ENCODE results near the gene STXBP6. TPM values are rescaled to one million over a fixed set of nuclear protein-coding genes. Genes with fewer than 3 reads are reported as not detected.

Gene STXBP6
- total RNA-seq, 1 donor from 2014 or later = 0.63 TPM

DNA sequence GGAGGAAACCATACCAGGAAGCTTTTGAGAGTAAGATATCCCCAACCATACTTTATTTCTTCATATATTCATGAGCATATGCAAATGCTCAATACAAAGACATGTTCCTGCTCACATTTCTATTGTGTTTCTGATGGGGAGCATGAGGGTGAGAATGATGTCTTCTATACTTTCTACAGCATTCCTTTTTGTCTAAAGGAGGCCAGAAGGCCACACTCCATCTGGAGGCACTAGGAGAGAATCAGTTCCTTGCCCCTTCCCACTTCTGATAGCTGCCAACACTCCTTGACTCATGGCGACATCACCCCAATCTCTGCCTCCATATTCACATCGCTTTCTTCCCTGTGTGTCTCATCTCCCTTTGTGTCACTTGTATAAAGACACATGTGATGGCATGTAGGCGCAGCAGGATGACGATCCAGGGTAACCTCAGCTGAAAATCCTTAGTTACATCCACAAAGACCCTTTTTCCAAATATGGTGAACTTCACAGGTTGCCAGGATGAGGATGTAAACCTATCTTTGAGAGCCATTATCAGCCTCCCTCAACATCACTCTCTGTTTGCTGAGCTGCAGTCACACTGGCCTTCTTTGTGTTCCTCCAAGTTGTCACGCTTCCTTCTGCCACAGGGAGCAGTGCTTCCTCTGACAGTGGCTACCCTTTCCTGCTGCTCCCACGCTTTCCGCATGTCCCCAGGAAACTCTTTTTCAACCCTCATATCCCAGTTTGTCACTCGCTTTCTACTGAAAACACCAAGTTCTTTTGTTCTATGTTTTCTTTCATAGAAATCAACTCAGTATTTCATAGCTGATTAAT lies 96.9 kb downstream of the STXBP6 start:
- no peak for DNase-seq (ENCODE audit: low read depth)
- no peak overlapping the region for H3K4me3 ChIP-seq (ENCODE audit: low read depth, low read length)
- TF ChIP-seq, protein P1, sequence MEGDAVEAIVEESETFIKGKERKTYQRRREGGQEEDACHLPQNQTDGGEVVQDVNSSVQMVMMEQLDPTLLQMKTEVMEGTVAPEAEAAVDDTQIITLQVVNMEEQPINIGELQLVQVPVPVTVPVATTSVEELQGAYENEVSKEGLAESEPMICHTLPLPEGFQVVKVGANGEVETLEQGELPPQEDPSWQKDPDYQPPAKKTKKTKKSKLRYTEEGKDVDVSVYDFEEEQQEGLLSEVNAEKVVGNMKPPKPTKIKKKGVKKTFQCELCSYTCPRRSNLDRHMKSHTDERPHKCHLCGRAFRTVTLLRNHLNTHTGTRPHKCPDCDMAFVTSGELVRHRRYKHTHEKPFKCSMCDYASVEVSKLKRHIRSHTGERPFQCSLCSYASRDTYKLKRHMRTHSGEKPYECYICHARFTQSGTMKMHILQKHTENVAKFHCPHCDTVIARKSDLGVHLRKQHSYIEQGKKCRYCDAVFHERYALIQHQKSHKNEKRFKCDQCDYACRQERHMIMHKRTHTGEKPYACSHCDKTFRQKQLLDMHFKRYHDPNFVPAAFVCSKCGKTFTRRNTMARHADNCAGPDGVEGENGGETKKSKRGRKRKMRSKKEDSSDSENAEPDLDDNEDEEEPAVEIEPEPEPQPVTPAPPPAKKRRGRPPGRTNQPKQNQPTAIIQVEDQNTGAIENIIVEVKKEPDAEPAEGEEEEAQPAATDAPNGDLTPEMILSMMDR (conservative IDR thresholded peaks at IDR 0.05; ENCODE audit: low read depth, low read length) = peak; percentile 24

DNA sequence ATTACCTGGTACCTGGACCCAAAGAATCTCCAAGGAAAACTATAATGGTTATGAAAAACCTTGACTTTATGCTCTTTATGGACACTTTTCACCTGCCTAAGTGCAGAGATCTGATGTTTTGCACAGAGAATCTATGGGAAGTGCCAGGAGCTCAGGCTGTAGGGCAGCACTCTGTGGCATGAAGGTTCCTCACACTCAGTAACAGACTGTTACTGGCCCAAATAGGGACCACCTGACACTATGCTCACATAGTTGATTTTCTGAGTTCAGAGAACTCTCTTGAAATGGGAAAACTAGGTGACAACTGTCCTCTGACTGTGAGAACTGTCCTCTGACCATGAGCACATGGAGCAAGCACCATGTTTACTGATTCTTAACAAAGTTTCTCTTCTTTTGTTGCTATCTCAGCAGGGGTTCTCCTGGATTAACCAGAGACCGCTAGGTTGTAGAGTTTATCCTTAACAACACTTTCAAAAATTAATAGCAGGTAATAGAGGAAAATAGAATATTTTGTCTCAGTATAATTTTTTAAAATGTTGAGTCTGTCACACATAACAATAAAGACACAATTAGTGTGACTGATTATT lies 101.6 kb downstream of the STXBP6 start:
- TF ChIP-seq, protein P1 (conservative IDR thresholded peaks at IDR 0.05; ENCODE audit: low read depth, low read length) = no peak
- DNase-seq (ENCODE audit: low read depth) = no peak
- no peak overlapping the region for H3K4me3 ChIP-seq (ENCODE audit: low read depth, low read length)

DNA sequence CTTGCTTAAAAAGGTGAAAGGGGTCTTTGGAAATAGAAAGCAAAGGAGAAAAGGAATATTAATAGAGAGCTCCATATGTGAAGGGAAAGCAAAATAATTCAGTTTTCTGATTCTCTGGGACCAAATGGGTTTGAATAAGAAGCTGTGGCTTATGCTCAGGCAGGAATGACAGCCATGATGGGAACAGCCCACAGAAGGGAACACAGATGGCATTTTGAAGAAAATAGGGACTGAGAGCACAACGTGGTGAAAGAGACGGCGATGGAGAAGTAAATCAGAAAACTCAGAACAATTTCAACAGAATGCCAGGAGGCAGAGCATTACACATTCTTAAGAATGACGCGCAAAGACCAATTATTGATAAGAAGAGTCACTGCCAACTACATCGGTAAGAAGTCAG lies 102.8 kb downstream of the STXBP6 start:
- TF ChIP-seq, protein P1 (conservative IDR thresholded peaks at IDR 0.05; ENCODE audit: low read depth, low read length) = no peak
- no peak for DNase-seq (ENCODE audit: low read depth)

DNA sequence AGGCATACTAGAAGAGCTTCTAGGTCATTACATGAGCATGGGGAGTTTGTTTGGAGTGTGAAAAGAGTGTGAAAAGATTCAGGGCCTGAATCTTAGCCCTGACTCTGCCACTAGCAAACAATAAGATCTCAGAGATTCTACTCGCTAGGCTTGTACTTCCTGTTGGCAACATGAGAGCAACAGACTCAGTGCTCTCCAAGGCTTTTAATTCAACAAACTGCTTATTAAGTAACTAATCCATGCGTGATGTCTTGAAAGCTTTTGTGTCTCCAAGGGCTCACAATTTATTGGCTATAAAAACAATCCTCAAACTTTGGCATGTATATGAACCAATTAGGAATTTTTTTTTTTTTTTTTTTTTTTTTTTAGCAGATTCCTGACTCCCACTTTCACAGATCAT lies 105.1 kb downstream of the STXBP6 start:
- H3K4me3 ChIP-seq (ENCODE audit: low read depth, low read length) = no peak overlapping the region
- TF ChIP-seq, protein P1 (conservative IDR thresholded peaks at IDR 0.05; ENCODE audit: low read depth, low read length) = no peak
- no peak for DNase-seq (ENCODE audit: low read depth)

More for the DNA sequence above, 102.8 kb downstream of the STXBP6 start:
- H3K4me3 ChIP-seq (ENCODE audit: low read depth, low read length) = no peak overlapping the region

DNA sequence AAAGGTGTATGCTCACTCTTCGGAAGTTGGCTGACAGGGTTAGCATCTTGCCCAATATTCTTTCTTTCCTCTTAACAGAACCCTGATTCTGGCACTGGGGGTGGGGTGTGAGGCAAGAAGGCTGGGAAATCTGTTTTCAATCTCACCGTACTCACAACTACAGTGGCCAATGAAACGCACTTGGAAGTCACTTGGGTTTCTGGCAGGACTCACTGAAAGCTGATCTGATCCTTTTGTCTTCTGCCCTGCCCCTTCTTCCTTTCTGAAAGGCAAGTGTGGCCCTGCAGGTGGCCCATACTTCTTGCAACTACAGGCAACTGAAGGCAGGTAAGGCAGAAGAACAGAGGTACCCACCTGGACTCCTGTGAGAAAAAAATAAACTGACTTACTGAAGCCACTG lies 106.9 kb downstream of the STXBP6 start:
- no peak for DNase-seq (ENCODE audit: low read depth)
- TF ChIP-seq, protein P1 (conservative IDR thresholded peaks at IDR 0.05; ENCODE audit: low read depth, low read length) = no peak
- H3K4me3 ChIP-seq (ENCODE audit: low read depth, low read length) = no peak overlapping the region

DNA sequence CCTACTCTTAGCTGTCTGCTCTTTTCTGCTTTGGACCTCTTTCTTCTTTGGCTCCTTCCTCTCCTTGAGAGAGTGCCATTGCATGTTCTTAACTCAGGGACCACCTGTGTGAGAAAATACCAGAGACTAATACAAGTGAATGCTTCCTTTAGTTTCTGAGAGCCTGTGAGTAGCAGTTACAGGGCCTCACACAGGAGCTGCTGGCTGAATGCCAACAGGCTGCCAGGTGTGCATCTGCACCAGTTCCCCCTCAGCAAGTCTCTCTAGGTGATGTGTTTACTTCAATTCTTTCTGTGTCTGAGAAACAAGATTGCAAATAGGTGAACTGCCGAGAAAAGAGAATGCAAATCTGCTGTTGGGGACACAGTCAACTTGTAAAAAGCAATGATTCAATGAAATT lies 108.2 kb downstream of the STXBP6 start:
- TF ChIP-seq, protein P1 (conservative IDR thresholded peaks at IDR 0.05; ENCODE audit: low read depth, low read length) = no peak
- no peak for DNase-seq (ENCODE audit: low read depth)

More for the DNA sequence above, 108.2 kb downstream of the STXBP6 start:
- H3K4me3 ChIP-seq (ENCODE audit: low read depth, low read length) = no peak overlapping the region
